IMR-90 (cell line): ENCODE measurements around the gene IMPG1. TPM values are rescaled to one million over a fixed set of nuclear protein-coding genes. Genes with fewer than 3 reads are reported as not detected.
A peak's percentile ranks its signal among the peaks of the same experiment; 100 is the strongest.

ENCODE experiments used
- ATAC-seq: fragments of 200-7000 bp; cut with Tn5 transposase; 2 replicates; pipeline ENCODE4 v1.9.1; 2020; ENCODE audit warnings: low read depth, mild to moderate bottlenecking, moderate library complexity
- BruUV-seq: library from RNA; stranded (reverse); fragments of 400-500 nt; replicated peaks from 2 replicates; lab custom pipeline; 2021; lab: Mats Ljungman, UMichigan
- CTCF ChIA-PET: fragments of 300-600 bp; formaldehyde crosslinking; extraction: SDS; loops from one replicate; lab custom pipeline; 2021; ENCODE audit warnings: antibody characterized with exemption; lab: Yijun Ruan, JAX
- POLR2A ChIA-PET: fragments of 300-600 bp; sonication (Branson Sonifier 250); formaldehyde crosslinking; loops from one replicate; lab custom pipeline; 2022; ENCODE audit warnings: antibody characterized with exemption; ENCODE audit not compliant: unreplicated experiment; lab: Charles Lee
- DNase-seq: peaks from one replicate; pipeline ENCODE4 v3.0.0; 2013
- H2AFZ ChIP-seq: replicated peaks from 2 replicates; pipeline ENCODE3; 2013; ENCODE audit warnings: low read length, mild to moderate bottlenecking; ENCODE audit not compliant: poor library complexity
- H2AK5ac ChIP-seq: 2 replicates; pipeline ENCODE4 v1.6.1; 2013; ENCODE audit warnings: low read depth, low read length, inconsistent platforms
- H2AK9ac ChIP-seq: replicated peaks from 2 replicates; pipeline ENCODE3; 2013; ENCODE audit warnings: mild to moderate bottlenecking, low read depth, low read length, moderate library complexity; ENCODE audit not compliant: poor library complexity
- H2BK120ac ChIP-seq: 2 replicates; pipeline ENCODE4 v1.6.1; 2013; ENCODE audit warnings: low read depth, low read length, inconsistent platforms
- H2BK15ac ChIP-seq: 3 replicates; pipeline ENCODE4 v1.6.1; 2013; ENCODE audit warnings: low read depth, low read length, inconsistent platforms
- H2BK20ac ChIP-seq: 2 replicates; pipeline ENCODE4 v1.6.1; 2013; ENCODE audit warnings: low read depth, mild to moderate bottlenecking, inconsistent platforms, low read length, moderate library complexity
- H2BK5ac ChIP-seq: 2 replicates; pipeline ENCODE4 v1.6.1; 2013; ENCODE audit warnings: mild to moderate bottlenecking, low read depth, low read length, inconsistent platforms; ENCODE audit not compliant: poor library complexity, severe bottlenecking
- H3K14ac ChIP-seq: replicated peaks from 2 replicates; pipeline ENCODE4 v1.6.1; 2013; ENCODE audit warnings: low read depth, low read length, inconsistent platforms
- H3K18ac ChIP-seq: 2 replicates; pipeline ENCODE4 v1.6.1; 2013; ENCODE audit warnings: low read depth, low read length, control low read depth
- H3K23ac ChIP-seq: 2 replicates; pipeline ENCODE4 v1.6.1; 2013; ENCODE audit warnings: low read depth, low read length, inconsistent platforms
- H3K27ac ChIP-seq: 2 replicates; pipeline ENCODE4 v1.5.1; 2013; ENCODE audit warnings: mild to moderate bottlenecking, control low read depth, low read length; ENCODE audit not compliant: insufficient read depth
- H3K27me3 ChIP-seq: 2 replicates; pipeline ENCODE4 v1.6.1; 2013; ENCODE audit warnings: low read length; ENCODE audit not compliant: control insufficient read depth, insufficient read depth
- H3K36me3 ChIP-seq: 2 replicates; pipeline ENCODE4 v1.6.1; 2013; ENCODE audit warnings: low read length, mixed read lengths; ENCODE audit not compliant: control insufficient read depth, insufficient read depth
- H3K4ac ChIP-seq: 2 replicates; pipeline ENCODE4 v1.6.1; 2013; ENCODE audit warnings: low read depth, low read length, inconsistent platforms
- H3K4me1 ChIP-seq: 2 replicates; pipeline ENCODE4 v1.6.1; 2013; ENCODE audit warnings: low read length, mixed read lengths; ENCODE audit not compliant: control insufficient read depth, insufficient read depth
- H3K4me2 ChIP-seq: 2 replicates; pipeline ENCODE4 v1.6.1; 2013; ENCODE audit warnings: low read depth, mild to moderate bottlenecking, control low read depth, low read length, moderate library complexity
- H3K4me3 ChIP-seq: 2 replicates; pipeline ENCODE4 v1.5.1; 2013; ENCODE audit warnings: low read depth, mild to moderate bottlenecking, control low read depth, low read length, moderate library complexity; ENCODE audit not compliant: insufficient read depth
- H3K56ac ChIP-seq: 2 replicates; pipeline ENCODE4 v1.6.1; 2013; ENCODE audit warnings: low read length, inconsistent platforms; ENCODE audit not compliant: insufficient read depth; ENCODE audit errors: extremely low read depth
- H3K79me1 ChIP-seq, 2 experiments: 2 replicates each; pipeline ENCODE4 v1.6.1; 2013; ENCODE audit warnings: low read length in 2 of 2, inconsistent platforms in 1 of 2, low read depth in 1 of 2
- H3K9ac ChIP-seq: 2 replicates; pipeline ENCODE4 v1.6.1; 2013; ENCODE audit warnings: low read depth, low read length, control low read depth
- H3K9me1 ChIP-seq: 2 replicates; pipeline ENCODE4 v1.6.1; 2013; ENCODE audit warnings: low read length, inconsistent platforms; ENCODE audit not compliant: insufficient read depth
- H3K9me3 ChIP-seq: 2 replicates; pipeline ENCODE4 v1.6.1; 2013; ENCODE audit warnings: low read length; ENCODE audit not compliant: control insufficient read depth, insufficient read depth
- H4K20me1 ChIP-seq: 2 replicates; pipeline ENCODE4 v1.6.1; 2013; ENCODE audit warnings: low read length, inconsistent platforms; ENCODE audit not compliant: insufficient read depth
- H4K5ac ChIP-seq: 2 replicates; pipeline ENCODE4 v1.6.1; 2013; ENCODE audit warnings: mild to moderate bottlenecking, low read depth, low read length, control low read depth
- H4K8ac ChIP-seq, 2 experiments: 2 replicates each; pipeline ENCODE4 v1.6.1; 2013; ENCODE audit warnings: low read depth in 2 of 2, low read length in 2 of 2, control low read depth in 1 of 2, inconsistent platforms in 1 of 2
- H4K91ac ChIP-seq: 2 replicates; pipeline ENCODE4 v1.6.1; 2013; ENCODE audit warnings: low read depth, low read length, inconsistent platforms; ENCODE audit not compliant: insufficient read depth
- FOS ChIP-seq: fragments of 150-350 bp; IDR thresholded peaks from 2 replicates; pipeline ENCODE4 v1.6.1; 2016; ENCODE audit warnings: low read depth, low read length
- MXI1 ChIP-seq: IDR thresholded peaks from 2 replicates; pipeline ENCODE4 v1.6.1; 2012; ENCODE audit warnings: low read depth, mild to moderate bottlenecking, low read length, moderate library complexity, borderline replicate concordance
- POLR2A ChIP-seq: IDR thresholded peaks from 2 replicates; pipeline ENCODE4 v1.6.1; 2012; ENCODE audit warnings: mild to moderate bottlenecking, low read depth, low read length
- RAD21 ChIP-seq: IDR thresholded peaks from 2 replicates; pipeline ENCODE4 v1.6.1; 2012; ENCODE audit warnings: low read length, improper control_type of control experiment
- RFX5 ChIP-seq: IDR thresholded peaks from 2 replicates; pipeline ENCODE4 v1.8.0; 2012; ENCODE audit warnings: low read depth, mild to moderate bottlenecking, low read length, moderate library complexity
- WGBS, 2 experiments: methylation state at CpG; one replicate each; pipeline versions ENCODE4 v1.1.5 to v1.1.7; 2013; ENCODE audit warnings: missing lambda C conversion rate in 2 of 2; ENCODE audit not compliant: insufficient read length in 1 of 2; ENCODE audit errors: extremely low coverage in 2 of 2; 5-methylcytosine and 5-hydroxymethylcytosine counted together
- dilution Hi-C: fragments of 300-500 bp; cut with HindIII; formaldehyde crosslinking; loops from one replicate; pipeline ENCODE4 v1.14.3; 2018; ENCODE audit warnings: low sequenced_read_pairs; ENCODE audit not compliant: unreplicated experiment
- in situ Hi-C: fragments of 300-500 bp; cut with MboI; formaldehyde crosslinking; loops from 3 replicates; pipeline ENCODE4 v1.14.3; 2019; ENCODE audit warnings: low sequenced_read_pairs, inconsistent platforms, mixed read lengths
- intact Hi-C: fragments of 100-400 bp; cut with micrococcal nuclease; formaldehyde crosslinking; loops from 2 replicates; pipeline ENCODE4 v1.10.0; 2022
- polyA plus RNA-seq, 3 experiments: library from polyadenylated mRNA; depleted of rRNA; stranded (reverse); fragments of >200 nt; gene quantifications; 2 replicates each; pipeline ENCODE4 v1.2.3, GENCODE V29; 2012; ENCODE audit warnings: low replicate concordance in 1 of 3
- total RNA-seq: library from RNA; depleted of rRNA; stranded (reverse); fragments of >200 nt; gene quantifications from 2 replicates; pipeline ENCODE4 v1.2.3, GENCODE V29; 2012

Gene IMPG1
- total and polyA plus RNA-seq, 2 of the 4 experiments (the other 2 are of a cell fraction) = not detected

GRCh38 chr6:75931011-75931680 lies 141.3 kb downstream of the IMPG1 start:
- Histone ChIP-seq H3K27ac (no peak overlapping the region), H4K20me1 (no peaks in the 10 kb centered on the region), H3K27me3 (peaks cover 3% of the 10 kb centered on the region; the same call in 1 of the 2 replicates), H2AFZ (no peak overlapping the region), H3K4me3 (no peak overlapping the region), H3K4me2 (no peak overlapping the region), H2AK5ac (no peak overlapping the region), H2BK120ac (no peak overlapping the region), H2AK9ac (no peak overlapping the region), H3K18ac (no peak overlapping the region), H3K4ac (no peak overlapping the region), H3K56ac (no peak overlapping the region), H3K9ac (no peak overlapping the region), H3K9me1 (no peaks in the 10 kb centered on the region), H4K8ac (no peak overlapping the region), H3K23ac (no peak overlapping the region), H3K14ac (no peak overlapping the region), H2BK20ac (no peak overlapping the region), H3K9me3 (no peaks in the 10 kb centered on the region), H2BK5ac (no peak overlapping the region), H3K79me1 (no peaks in the 10 kb centered on the region), H3K4me1 (peaks cover 2% of the 10 kb centered on the region), H2BK15ac (no peak overlapping the region), H4K91ac (no peak overlapping the region), H4K5ac (no peak overlapping the region), H3K36me3 (no peaks in the 10 kb centered on the region)
- ATAC-seq (peak; percentile 41), DNase-seq (peak; percentile 52)
- POLR2A ChIA-PET = no interaction called here
- in situ Hi-C loops = loop anchor here (10.0 kb wide), 1 partner anchor 1534 kb away; the partner anchor contains the start of gene HTR1B
- WGBS, 2 experiments = 67% methylated on average over 1 of the region's 11 CpGs; no CpG with 5 or more reads in 1 of the 2 experiments
- no TSS peak for BruUV-seq
- intact Hi-C loops = no loop called here
- CTCF ChIA-PET = interaction anchor here (0.5 to 0.7 kb wide), 3 partner anchors 20 to 196 kb away, joined by 3 read pairs; no protein-coding TSS in a partner anchor
- TF ChIP-seq RAD21 (no peak), RFX5 (no peak), MXI1 (no peak), FOS (no peak), POLR2A (no peak)
- dilution Hi-C loops = no loop called here
